HG02970 (cell line): ENCODE data around the gene CRYBA2.

ENCODE experiments used
- ATAC-seq: cut with Tn5 transposase; IDR thresholded peaks from one replicate; pipeline ENCODE4 v1.9.1; 2021; ENCODE audit warnings: mild to moderate bottlenecking, moderate library complexity, moderate number of reproducible peaks; ENCODE audit not compliant: unreplicated experiment, low FRiP score

CRYBA2 gene

DNA sequence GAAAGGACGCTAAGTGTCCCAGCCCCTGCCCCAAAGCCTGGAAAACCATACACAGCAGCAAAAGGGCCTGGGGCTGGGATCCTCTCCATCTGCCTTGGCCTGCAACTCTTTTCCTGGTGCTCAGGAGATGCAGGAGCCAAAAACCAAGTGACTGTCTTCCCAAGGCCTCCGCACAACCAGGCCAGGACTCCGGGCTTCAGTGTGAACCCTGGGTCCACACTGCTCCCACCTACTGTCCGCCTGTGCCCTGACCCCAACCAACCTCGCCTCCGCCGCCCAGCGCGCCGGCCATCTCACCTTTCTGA is 9.3 kb downstream of the CRYBA2 start:
- ATAC-seq, result no peak

DNA sequence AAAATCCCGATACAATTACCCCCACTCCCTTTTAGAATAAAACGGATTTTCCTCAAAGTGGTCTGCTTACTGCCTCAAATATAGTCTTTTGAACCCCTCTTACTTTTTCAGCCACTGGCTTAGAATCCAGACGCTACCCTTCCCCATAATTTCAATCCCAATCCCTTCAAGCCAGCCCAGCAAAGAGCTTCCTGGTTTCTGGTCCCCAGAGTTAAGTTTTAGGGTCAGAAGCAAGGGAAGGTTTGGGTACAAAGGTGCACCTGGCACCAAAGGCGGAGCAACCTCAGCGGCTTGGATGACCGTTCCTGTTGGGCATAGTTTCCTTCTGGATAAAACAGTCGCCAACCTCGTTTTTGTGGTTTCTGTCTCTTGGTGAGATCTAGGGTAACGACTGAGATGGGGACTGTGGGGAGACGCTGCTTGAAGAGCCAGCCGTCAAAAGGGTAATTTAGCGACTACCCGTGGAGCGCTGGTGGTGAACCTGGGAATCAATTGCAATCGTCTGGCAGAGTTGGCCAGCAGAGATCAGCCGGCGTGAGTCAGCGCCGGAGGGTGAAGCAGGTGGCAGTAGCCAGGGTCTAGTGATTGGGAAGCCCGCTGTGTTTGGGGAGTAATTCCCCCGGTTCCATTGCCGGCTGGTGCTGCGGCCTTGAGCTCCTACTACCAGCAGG is 9.8 kb downstream of the CRYBA2 start:
- ATAC-seq, result no peak

DNA sequence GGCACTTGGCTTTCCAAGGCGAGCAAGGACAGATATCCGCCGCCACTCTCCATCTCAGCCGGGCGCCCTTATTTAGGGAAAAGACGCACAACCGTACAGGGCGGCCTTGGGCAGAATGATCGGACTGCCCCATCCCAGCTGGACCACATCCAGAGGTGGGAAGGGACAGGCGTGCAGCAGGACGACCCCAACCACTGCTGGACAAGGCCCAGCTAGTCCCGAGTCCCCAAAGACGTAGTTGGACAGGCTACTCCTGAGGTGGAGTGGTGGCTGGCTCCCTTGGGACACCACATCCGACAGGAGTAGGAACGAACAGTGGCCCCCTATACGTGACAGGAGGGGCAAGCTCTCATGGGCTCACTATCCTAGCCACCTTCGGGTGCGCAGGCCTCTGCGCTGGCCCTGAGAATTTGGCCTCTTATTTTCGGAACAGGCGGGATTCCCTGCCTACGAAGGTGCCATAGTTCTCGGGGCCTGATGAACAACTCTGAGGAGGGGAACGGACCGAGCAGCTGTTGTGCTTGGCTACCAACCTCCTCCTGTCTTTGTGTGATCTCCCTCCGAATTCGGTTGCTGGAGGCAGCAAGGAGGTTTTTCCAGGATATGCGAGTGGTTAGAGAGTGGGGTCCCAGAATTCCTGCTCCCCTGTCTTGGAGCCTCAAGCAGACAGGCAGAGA is 10.5 kb downstream of the CRYBA2 start:
- no peak for ATAC-seq

DNA sequence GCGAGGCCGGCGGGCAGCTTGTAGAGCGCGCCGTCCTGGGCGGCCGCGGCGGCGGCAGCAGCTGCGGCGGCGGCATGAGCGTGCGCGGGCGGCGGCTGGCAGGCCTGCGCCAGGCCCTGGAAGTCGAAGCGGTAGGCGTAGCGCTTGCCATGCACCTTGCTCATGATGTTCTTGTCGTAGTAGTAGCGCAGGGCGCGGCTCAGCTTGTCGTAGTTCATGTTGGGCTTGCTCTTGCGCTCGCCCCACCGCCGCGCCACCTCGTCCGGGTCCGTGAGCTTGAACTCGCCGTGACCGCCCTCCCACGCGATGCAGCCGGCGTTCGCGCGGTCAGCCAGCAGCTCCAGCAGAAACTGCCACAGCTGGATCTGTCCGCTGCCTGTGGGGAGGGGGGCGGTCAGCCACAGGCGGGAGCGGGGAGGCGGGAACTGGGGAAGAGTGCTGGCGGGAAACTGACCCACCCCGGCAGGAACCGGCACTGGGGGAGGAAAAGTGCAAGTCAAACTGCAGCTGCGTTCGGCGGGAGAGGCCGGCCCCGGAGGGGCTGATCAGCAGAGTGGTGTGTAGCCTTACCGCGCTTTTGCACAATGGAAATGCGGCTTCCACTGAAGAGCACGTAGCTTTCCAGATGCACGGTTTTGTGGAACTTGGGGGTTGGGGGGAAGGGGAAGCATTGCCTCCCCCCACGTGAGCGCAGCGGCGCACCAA is 11.2 kb downstream of the CRYBA2 start:
- ATAC-seq, result no peak

DNA sequence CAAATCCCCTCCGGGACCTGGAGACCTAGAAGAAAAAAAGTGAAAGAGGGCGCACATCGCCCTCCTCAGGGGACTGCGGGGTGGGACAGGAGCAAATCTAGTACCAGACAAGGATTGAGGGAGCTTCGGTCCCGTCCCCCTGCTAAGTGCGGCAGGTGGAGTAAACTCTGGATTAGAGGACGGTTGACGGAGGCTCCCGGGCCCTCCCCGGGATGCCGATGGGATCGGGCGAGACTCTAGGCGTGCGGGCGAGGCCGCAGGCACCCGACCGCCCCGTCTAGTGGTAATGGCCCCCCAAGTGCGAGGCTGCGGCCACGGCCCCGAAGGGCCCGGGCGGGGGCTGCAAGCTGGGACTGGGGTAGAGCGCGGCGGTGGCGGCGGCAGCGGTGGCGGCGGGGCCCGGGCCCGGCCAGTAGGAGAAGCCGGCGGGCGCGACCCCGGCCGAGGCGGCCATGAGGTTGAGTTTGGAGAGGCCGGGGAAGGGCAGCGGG is 11.8 kb downstream of the CRYBA2 start:
- ATAC-seq, result no peak

DNA sequence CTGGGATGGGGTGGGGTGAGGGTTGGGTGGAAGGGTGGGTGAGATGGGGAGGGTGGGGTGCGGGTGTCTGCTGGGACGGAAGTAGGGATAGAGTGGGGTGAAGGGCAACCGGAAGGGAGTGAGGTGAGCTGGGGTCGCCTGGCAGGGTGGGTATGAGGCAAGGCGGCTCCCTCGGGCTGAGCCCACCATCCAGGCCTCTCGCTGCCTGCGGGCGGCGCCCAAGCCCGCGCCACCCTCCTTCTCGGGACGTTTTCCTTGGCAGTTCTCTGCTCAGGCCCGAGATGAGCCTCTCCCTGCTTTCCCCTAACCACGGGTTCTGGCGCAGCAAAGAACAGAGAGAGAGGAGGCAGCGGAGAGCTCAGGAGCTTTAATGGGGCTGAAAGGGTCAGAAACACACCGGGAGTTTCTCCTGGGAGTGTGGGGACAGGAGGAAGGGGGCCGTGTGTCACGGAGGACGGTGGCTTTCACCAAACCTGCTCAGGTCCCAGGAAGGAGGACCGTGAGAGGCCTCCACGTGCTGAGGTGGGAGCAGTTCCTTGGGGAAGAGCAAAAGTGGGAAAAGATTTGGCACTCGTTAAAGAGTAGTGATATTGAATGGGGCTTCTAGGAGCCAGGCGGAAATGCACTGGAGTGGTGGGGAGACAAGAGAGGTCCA is 12.4 kb downstream of the CRYBA2 start:
- no peak for ATAC-seq

DNA sequence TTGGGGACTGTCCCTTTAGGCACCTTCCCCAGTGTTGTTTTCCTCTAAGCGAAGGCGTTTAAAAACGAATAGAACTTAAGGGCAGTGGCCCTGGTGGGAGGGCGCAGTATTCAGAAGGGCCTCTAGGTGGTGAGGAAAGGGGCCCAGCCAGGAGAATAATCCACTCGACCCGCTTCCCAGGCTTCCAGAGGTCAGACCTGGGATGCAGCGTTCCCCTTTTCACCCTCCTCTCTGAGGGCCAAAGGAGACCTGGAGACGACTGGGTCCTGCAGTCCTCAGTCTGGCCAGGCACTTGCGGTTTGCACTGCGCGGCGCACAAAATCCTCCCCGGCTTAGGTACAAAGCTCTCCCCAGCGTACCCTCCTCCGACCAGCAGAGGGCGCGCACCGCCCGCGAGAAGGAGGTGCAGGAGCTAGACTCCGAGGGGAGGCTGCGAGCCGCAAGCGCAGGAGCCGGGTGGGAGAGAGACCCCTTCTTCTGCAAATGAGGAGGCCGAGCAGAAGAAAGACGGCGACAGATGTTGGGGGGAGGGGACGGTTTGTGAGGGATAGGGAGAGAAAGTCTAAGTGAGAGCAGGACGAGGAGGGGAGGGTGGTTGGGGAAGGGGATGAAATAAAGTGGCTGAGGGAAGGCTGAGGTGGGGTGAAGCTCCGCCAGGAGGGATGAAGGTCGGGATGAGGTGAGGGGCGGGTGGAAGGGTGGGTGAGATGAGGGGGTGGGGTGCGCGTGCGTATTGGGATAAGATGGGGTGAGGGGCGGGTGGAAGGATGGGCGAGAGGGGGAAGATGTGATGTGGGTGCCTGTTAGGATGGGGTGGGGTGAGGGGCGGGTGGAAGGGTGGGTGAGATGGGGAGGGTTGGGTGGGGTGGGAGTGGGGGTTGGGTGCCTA is 13.1 kb downstream of the CRYBA2 start:
- ATAC-seq, result peak; percentile 73

DNA sequence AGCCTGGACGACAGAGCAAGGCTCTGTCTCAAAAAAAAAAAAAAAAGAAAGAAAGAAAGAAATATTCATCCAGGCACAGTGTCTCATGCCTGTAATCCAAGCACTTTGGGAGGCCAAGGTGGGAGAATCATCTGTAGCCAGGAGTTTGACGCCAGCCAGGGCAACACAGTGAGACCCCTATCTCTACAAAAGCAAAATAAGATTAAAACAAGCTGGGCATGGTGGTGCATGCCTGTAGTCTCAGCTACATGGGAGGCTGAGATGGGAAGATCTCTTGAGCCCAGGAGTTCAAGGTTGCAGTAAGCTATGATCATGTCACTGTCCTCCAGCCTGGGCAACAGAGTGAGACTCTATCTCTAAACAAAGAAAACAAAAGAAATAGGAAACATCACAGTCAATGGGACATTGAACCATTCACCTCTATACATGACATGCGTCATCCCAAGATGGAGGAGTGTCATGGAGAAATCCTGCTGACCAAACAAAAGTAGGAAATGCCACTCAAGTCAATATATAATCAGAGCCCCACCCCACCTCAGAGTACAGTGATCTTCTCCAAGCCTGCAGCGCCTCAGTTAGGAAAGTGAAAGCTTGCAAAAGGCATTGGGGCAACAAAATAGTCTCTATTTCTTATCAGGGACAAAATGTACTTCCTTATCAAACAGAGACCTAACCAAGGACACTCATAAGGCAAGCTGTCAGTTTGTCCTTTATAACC is 18.0 kb downstream of the CRYBA2 start:
- ATAC-seq, result no peak

DNA sequence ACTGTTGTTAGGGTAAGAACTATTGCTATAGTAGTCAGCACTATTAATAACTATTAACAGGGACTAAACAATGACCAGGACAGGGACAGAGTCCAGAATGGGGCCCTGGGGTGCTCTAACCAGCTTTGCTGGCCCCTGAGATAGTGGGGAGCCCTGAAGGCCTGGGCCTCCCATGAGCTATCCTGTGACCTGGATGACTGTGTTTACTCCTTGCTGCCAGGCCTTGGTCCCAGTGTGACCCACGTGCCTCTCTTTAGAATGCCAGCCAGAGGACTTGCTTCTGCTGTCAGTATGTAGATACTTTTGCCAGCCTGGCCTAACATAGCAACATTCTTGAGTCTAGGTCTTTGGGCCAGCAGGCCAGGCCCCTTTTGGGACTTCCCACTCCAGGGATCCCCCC is 22.3 kb downstream of the CRYBA2 start:
- ATAC-seq, result no peak

DNA sequence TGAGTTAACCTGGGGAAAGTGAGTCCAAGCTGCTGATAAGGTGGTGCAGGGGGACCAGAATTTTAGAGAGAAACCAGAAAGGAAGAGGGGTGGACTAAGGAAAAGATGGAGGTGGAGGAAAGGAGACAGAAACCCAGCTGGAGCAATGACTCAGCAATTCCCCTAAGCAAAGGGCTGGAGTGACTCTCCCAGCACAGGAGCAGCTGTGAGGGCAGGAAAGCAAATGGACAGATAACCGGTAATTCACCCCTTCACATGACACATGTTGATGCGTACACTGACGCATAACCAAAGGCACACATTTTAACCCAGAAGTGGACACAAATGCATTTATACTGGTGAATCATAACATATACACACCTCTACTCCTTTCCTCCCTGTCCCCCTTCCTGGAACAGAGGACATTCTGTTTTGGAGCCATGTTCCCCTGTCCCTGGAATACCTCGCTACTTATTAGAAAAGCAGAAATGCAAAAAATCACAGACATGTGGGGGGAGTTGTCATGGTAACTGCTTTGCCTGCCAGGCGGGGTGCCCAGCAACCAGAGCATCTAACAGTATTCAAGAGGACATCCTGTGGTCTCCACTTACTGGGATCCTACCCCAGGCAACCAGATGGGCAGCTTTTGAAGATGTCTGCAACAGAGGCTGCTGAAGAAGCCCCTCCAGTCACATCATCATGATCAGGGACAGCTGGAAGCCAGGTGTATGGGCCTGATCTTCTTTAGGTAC is 29.0 kb downstream of the CRYBA2 start:
- no peak for ATAC-seq

DNA sequence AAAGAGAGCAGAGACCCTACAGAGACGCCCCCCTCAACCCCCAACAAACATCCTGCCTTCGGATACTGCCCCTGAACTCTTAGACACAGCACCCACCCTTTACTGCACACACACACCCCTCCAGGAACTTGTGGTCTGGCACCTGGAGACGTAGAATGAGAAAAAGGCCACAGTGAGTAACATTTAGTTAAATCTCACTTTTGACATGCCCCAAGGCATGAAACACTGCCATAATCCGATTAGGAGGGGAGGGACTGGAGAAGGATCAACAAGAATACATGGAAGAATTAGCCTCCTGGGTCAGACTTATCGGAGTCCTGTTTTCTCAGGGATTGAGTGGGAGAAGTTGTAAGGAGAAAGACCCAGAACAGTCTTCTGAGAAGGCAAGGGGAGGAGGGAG is 29.6 kb downstream of the CRYBA2 start:
- ATAC-seq, result no peak

DNA sequence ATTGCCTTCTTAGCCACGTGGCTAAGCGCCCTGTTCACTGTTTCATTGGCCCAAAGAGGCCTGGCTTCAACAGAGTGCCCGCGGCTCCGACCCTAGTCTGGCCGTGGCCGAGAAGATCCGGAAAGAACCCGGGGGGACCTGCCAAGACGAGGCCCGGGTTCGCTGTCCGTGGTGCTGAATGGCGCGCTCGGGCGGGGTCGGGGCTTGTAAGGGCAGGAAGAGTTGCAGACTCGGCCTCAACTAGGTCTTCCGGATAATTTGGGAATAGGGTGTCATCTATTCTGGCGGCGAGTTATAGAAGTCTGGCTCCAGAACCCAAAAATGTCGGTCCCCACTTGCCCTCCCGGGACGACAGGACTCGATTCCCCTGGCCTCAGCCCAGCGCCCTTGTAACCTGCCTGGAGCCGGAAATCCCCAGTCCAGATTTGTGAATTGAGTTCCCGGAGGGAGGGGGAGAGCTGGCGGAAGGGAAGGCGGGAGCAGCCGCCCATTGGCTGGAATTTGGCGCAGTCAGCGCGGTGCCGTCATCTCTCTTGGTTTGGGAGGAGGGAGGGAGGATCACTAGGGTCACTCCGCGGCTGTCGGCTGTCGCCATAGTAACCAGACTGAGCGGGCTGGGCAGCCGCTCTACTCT is 30.2 kb downstream of the CRYBA2 start:
- ATAC-seq, result no peak

DNA sequence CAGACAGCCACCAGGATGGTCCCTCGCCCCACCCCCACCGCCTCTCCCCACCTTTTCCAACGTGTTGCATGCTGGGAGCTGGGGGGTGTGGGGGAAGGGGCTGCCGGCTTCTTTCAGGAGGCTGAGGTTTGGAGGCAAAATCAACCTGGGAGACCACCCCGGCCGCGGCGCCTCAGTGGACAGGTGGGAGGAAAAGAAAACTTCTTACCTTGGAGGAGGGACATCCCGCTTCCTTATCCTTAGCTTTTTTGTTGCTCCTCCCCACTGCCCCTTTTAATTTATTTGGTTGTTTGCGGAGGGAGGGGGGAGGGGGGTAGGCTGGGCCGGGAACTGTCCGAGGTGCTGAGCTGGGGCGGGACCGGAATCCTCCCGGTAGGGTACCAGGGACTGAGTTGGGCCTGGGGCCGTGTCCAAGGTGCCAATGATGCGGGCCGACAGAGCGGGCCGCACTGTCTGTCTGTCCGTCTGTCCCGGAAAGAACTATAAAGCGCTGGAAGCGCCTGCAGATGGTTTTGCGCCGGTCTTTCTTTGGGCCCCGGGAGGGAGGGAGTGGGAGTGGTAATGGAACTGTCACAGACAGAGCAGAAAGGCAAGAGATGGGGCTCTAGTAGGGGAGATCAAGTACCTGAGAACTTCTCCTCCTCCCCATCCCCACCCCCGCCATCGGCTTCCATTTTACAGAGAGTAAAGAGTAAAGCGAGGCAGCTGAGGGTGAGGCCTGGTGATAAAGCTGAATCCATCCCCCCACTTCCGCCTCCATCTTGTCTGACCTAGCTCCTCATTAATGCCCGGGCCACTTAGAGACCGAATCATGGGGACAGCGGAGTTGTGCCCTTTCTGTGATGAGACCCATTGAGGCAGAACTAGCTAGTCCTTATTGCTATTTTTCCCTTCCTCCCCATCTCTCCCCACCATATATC is 31.3 kb downstream of the CRYBA2 start:
- ATAC-seq, result no peak

DNA sequence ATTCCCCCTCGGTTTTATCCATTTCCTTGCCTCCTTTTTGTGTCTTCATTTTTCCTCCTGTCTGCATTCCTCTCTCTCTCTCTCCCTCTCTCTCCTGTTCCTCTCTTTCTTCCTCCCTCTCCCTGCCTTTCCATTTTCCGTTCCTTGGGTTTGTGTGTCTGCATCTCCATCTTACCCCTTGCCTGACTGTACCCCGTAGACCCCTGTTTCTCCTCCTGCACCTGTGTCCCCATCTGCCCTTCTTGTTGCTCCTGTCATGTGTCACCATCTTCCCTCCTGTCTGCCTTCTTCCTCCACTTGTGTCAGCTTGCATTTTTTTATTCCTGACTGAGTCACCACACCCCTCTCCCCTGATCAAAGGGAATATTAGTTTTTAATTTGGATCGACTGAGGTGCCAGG is 32.0 kb downstream of the CRYBA2 start:
- no peak for ATAC-seq

DNA sequence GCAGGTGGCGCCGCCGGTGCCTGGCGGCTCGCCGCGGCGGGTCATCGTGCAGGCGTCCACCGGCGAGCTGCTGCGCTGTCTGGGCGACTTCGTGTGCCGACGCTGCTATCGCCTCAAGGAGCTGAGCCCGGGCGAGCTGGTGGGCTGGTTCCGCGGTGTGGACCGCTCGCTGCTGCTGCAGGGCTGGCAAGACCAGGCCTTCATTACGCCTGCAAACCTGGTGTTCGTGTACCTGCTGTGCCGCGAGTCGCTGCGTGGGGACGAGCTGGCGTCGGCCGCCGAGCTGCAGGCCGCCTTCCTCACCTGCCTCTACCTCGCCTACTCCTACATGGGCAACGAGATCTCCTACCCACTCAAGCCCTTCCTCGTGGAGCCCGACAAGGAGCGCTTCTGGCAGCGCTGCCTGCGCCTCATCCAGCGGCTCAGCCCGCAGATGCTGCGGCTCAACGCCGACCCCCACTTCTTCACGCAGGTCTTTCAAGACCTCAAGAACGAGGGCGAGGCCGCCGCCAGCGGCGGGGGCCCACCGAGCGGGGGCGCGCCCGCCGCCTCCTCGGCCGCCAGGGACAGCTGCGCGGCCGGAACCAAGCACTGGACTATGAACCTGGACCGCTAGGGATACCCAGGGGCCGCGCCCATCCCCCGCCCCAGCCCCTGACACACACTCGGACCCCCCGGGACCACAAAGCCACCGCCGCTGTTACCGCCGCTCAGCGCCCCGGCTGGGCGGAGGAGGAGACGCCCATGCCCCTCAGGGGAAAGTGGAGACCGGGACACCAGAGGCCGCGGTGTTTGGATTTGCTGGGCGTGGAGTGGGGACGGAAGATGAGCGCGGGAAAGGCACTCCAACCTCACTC is 32.7 kb downstream of the CRYBA2 start:
- no peak for ATAC-seq

DNA sequence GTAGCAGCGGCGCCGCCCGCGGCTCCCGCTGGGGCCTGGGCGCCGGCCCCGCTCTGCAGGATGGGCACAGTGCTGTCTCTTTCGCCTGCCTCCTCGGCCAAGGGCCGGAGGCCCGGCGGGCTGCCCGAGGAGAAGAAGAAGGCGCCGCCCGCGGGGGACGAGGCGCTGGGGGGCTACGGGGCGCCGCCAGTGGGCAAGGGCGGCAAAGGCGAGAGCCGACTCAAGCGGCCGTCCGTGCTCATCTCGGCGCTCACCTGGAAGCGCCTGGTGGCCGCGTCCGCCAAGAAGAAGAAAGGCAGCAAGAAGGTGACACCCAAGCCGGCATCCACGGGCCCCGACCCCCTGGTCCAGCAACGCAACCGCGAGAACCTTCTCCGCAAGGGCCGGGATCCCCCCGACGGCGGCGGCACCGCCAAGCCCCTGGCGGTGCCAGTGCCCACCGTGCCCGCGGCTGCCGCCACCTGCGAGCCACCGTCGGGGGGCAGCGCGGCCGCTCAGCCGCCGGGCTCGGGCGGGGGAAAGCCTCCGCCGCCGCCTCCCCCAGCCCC is 33.4 kb downstream of the CRYBA2 start:
- ATAC-seq, result no peak
